HG03439 (cell line): ENCODE results near the gene FH.

Experiments
- ATAC-seq: cut with Tn5 transposase; IDR thresholded peaks from one replicate; pipeline ENCODE4 v1.9.1; 2021; ENCODE audit warnings: mild to moderate bottlenecking, moderate library complexity; ENCODE audit not compliant: unreplicated experiment

FH gene

DNA sequence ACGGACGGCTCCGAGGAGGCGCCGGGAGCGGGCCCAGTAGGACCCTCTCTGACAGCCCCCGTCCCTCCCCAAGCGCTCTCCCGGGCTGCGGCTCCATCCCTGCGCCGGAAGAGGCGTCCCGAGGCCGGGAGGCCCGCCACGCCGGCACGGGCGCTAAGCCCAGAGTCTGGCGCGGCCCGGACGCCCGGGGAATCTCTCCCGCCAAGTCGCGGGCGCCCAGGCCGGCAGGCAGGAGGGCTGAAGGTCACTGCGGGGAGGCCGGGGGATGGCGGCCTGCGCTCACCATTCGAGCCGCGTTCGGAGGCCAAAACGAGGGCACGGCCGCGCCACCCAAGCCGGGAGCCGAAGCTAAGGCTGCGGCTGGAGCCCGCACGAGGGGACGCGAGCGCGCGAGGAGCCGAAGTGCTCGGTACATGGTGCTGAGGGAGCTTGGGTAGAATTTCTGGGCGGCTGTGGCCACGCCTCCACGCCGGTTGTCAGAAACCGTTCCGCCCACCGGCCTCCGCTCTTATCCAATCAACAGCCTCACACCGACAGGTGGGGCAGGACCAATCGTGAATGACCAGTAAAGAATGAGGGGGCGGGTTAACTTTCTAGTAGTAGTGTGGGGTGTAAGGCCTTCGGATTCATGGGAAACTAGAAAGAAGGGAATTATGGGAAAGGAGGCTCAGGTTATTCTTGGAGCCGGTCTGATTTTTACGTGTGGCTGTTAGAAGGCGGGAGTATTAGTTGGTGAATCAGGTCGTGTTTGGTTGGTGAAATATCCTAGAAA lies at the start of gene FH:
TSS of gene FH (minus strand) at position 448 of the 772 bp plus-strand sequence. CDS start at position 415, 33 bp downstream.
- ATAC-seq, result peak; percentile 98

- no peak for ATAC-seq
Measured at GRCh38 chr1:241560849-241561187, 41.3 kb upstream of the FH start.

DNA sequence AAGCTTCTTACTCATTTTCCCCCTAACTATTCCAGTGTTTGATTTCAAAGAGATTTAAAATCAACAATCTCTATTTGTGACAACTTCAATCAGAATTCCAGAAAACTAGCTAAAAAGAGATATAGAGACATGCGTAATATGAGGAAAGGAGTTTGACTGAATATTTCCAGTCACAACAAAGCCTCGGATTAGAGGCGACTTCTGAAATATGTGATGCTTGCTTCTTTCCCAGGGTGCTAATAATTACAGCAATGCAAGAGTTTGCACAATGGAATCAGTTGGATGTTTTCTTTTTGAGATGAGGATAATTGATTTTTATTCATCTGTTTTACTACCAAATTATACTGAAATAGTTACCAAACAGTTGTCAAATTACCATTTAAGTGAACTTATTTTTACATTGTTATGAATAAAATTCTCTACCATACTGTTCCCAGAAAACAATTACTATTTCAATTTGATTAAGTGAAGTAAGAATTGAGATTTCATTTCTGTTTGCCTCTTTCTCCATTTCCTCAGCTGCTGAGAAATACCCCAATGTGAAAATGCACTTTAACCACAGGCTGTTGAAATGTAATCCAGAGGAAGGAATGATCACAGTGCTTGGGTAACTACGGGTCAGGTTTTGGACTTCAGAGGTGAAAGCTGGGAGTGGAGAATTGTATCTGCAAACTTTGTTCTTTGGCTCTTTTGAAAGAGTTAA lies 40.7 kb upstream of the FH start:
- no peak for ATAC-seq

GRCh38 chr1:241557551-241558193 lies 38.1 kb upstream of the FH start:
- ATAC-seq, result no peak

- ATAC-seq, result no peak
Measured at GRCh38 chr1:241557031-241557430, 37.5 kb upstream of the FH start.

DNA sequence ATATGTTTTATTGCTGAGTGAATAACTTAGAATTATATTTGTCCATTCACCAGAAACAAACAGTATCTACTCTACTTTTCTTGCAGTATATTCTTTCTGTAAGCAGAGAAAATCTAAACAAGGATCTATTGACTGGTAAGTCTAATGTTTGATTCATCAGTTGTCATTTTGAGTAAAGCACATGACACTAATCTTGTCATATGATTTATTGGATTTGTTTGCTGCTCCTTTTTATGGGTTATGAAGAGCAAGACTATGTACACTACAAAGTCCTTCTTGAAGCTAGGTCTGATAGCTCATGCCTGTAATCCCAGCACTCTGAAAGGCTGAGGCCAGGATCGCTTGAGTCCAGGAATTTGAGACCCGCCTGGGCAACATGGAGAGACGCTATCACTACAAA lies 36.0 kb upstream of the FH start:
- no peak for ATAC-seq

GRCh38 chr1:241553886-241554592 lies 34.5 kb upstream of the FH start:
- no peak for ATAC-seq

DNA sequence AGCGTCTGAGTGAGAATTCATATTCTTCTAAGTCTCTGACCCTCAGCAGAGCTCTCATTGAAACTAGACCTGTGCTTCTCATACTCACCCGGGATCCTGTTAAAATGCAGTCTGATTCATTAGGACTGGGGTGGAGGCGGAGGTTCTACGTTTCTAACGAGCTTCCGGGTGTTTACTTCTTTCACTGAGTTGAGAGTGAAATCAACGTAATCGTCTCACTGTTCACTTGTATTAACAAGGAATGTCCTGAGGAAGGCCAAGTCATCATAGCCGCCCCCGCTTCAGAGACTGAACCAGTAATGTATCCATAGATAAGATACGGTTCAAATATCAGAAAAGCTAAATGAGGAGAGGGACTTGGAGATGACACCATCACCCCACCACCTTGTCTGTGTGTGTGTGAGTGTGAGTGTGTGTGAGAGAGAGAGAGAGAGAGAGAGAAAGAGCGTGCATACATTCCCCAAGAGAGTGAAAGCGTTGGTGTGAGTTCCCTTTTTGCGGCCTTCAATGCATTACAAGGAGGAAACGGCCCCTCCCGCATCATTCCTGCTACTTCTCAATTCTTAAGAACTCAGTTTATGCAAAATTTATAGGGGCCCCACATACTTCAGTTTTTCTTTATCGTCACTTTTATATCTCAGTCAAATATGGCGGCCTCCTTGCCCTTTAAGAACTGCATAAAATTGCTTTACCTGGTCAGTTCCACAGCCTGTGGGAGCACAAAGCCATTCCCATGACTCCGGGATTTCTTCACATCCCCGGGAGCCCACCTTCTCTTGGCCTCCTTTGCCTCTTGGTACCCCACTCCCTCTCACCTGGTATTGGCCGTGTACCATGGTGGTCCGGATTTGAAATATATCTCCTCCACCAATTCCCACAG lies 32.4 kb upstream of the FH start:
- ATAC-seq, result peak; percentile 73

- no peak for ATAC-seq
Measured at GRCh38 chr1:241550318-241550717, 30.8 kb upstream of the FH start.

DNA sequence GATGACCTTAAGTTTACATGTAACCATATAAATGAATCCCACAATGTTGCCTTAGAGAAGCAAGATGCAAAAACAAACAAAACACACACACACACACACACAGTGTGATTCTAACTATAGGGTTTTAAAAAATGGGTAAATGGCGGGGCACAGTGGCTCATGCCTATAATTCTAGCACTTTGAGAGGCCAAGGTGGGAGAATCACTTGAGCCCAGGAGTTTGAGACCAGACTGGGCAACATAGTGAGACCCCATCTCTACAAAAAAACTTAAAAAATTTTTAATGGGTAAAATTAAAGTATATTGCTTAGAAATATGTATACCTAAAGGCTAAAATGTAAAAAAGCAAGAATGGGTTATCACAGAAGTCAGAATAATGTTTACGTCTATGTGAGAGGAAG lies 28.5 kb upstream of the FH start:
- no peak for ATAC-seq

- no peak for ATAC-seq
Measured at GRCh38 chr1:241542199-241542907, 22.8 kb upstream of the FH start.

- ATAC-seq, result no peak
Measured at GRCh38 chr1:241536969-241537368, 17.4 kb upstream of the FH start.

- ATAC-seq, result no peak
Measured at GRCh38 chr1:241536304-241536703, 16.7 kb upstream of the FH start.

DNA sequence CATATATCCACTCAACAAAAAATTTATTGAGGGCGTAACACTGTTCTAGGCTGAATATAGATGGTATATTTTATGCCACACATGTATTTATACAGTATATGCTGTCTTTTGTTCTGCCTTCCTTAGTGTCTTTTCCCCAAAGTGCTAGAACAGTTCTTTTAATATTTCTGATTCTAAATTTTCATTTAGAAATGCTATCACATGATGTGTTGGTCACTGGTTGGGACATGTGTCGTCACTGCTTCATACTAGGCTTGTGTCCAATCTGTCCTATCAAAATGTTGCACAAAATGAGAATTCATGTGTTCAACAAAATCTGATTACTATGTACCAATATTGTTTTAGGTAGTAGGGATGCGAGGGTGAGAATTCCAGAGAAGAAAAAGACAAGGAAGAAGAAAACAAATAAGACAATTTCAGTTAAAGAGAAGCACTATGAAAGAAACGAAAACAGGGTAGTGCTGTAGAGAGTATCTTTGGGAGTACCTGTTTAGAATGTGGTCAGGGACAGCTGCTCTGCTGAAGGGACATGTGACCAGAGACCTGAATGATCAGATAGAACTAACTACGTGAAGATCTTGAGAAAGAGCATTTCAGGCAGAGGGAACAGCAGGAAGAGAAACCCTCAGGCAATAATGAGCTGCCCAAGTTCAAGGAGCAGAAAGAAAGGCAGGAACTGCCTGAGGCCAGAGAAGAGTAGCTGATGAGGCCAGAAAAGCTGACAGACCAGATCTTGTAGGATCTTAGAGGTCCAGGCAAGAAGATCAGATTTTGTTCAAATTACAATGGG lies 14.0 kb upstream of the FH start:
- ATAC-seq, result no peak

DNA sequence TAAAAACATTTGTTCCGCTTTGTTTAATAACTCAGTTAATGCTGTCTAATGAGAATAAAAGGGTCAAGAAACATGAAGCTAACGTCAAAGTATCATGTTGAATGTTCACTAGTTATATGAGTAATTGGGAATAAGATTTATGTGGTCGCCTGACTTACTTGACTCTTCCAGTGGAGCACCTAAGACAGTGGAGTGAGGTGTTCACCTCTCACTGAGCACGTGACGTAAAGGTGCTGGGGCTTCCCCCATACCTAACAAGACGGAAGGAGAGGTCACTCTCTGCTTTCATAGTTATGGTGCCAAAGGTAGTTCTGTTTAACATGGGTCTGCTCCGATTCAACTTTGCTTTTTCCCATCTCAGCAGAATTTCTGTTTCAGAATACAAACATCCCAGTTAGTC lies 13.3 kb upstream of the FH start:
- peak; percentile 67 for ATAC-seq

- ATAC-seq, result peak; percentile 25
Measured at GRCh38 chr1:241532162-241532531, 12.6 kb upstream of the FH start, which contains the start of gene KMO. KMO (plus strand) TSS chr1:241532378; CDS start chr1:241532445, 67 bp downstream.

- ATAC-seq, result peak; percentile 65
Measured at GRCh38 chr1:241531195-241532161, 11.9 kb upstream of the FH start.

DNA sequence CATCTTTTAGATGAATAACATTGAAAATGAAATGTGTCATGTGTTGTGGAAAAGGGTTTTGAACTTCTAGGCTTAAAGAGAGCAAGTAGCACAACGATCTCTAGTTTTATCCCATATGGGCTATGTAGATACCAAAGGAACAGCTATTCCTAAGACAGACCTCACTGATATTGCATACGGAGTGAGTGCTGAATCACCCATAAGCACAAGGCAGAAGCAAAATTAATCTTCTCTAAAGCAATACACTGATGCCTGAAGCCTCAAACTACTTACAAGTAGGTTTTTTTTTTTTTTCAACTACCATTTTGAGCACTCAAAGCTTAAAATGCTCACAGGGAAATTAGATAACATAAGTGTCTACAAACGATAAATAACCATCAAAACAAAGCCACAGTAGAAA lies 7.6 kb upstream of the FH start:
- no peak for ATAC-seq
